HEK293 (cell line): Measurements from ENCODE around the gene NECTIN1.

Source experiments
- CTCF ChIA-PET: fragments of 350-600 bp; formaldehyde crosslinking; extraction: SDS; loops from one replicate; lab custom pipeline; 2021; ENCODE audit warnings: antibody characterized with exemption; lab: Yijun Ruan, JAX
- POLR2A ChIA-PET: fragments of 300-600 bp; formaldehyde crosslinking; extraction: SDS; loops from one replicate; lab custom pipeline; 2020; ENCODE audit warnings: antibody characterized with exemption, inconsistent platforms; lab: Yijun Ruan, JAX
- H3K27ac ChIP-seq: fragments of 200-500 bp; sonication (Bioruptor generic); 2 replicates; pipeline ENCODE4 v1.5.1; 2014; ENCODE audit warnings: low read depth, low read length, control low read depth, inconsistent platforms; ENCODE audit errors: extremely low read depth
- H3K36me3 ChIP-seq, 2 experiments: fragments of 200-500 bp in 1 of 2; sonication (Bioruptor generic) in 1 of 2; 1 replicate in 1 of 2; 2 replicates in 1 of 2; pipeline ENCODE4 v1.5.1; 2014 to 2017; ENCODE audit warnings: inconsistent platforms in 2 of 2, low read length in 2 of 2; ENCODE audit not compliant: control insufficient read depth in 2 of 2, insufficient read depth in 1 of 2
- H3K4me1 ChIP-seq: fragments of 200-500 bp; sonication (Bioruptor generic); 2 replicates; pipeline ENCODE4 v1.5.1; 2014; ENCODE audit warnings: mild to moderate bottlenecking, low read length, inconsistent platforms; ENCODE audit not compliant: control insufficient read depth, insufficient read depth
- H3K4me3 ChIP-seq: 2 replicates; pipeline ENCODE4 v1.5.1; 2011; ENCODE audit warnings: low read depth, mild to moderate bottlenecking, control low read depth, low read length, moderate library complexity
- H3K9me3 ChIP-seq: fragments of 200-500 bp; sonication (Bioruptor generic); 2 replicates; pipeline ENCODE4 v1.5.1; 2014; ENCODE audit warnings: low read depth, low read length, inconsistent platforms; ENCODE audit not compliant: control insufficient read depth, insufficient read depth
- IKZF3 ChIP-seq: fragments of 450-650 bp; IDR thresholded peaks from 2 replicates; pipeline ENCODE4 v1.5.0; 2018; ENCODE audit warnings: missing biosample characterization, mild to moderate bottlenecking, missing genetic modification characterization, moderate library complexity
- KLF10 ChIP-seq: fragments of 450-650 bp; IDR thresholded peaks from 2 replicates; pipeline ENCODE4 v1.5.1; 2018; ENCODE audit warnings: missing biosample characterization, mild to moderate bottlenecking, missing genetic modification characterization
- SCRT1 ChIP-seq: fragments of 450-650 bp; formaldehyde crosslinking; IDR thresholded peaks from 2 replicates; pipeline ENCODE4 v1.5.1; 2016; ENCODE audit warnings: missing biosample characterization, missing genetic modification characterization, borderline replicate concordance
- SCRT2 ChIP-seq: fragments of 450-650 bp; formaldehyde crosslinking; IDR thresholded peaks from 2 replicates; pipeline ENCODE4 v1.5.1; 2016; ENCODE audit warnings: missing biosample characterization, missing genetic modification characterization
- SETDB1 ChIP-seq: IDR thresholded peaks from one replicate; pipeline ENCODE4 v1.6.1; 2017; ENCODE audit warnings: mild to moderate bottlenecking, low read length, moderate library complexity, mixed read lengths; ENCODE audit not compliant: insufficient read length
- WT1 ChIP-seq: fragments of 450-650 bp; formaldehyde crosslinking; IDR thresholded peaks from 2 replicates; pipeline ENCODE4 v1.5.1; 2016; ENCODE audit warnings: missing biosample characterization, missing genetic modification characterization
- ZFP69B ChIP-seq: fragments of 450-650 bp; formaldehyde crosslinking; IDR thresholded peaks from 2 replicates; pipeline ENCODE4 v1.5.1; 2016; ENCODE audit warnings: missing biosample characterization, missing genetic modification characterization
- ZNF132 ChIP-seq: fragments of 450-650 bp; formaldehyde crosslinking; IDR thresholded peaks from 2 replicates; pipeline ENCODE4 v1.5.1; 2017; ENCODE audit warnings: missing biosample characterization, missing genetic modification characterization, borderline replicate concordance
- ZNF138 ChIP-seq: fragments of 450-650 bp; formaldehyde crosslinking; IDR thresholded peaks from 2 replicates; pipeline ENCODE4 v1.5.1; 2016; ENCODE audit warnings: missing biosample characterization, missing genetic modification characterization, borderline replicate concordance
- ZNF2 ChIP-seq: fragments of 450-650 bp; formaldehyde crosslinking; IDR thresholded peaks from 2 replicates; pipeline ENCODE4 v1.5.1; 2016; ENCODE audit warnings: missing biosample characterization, missing genetic modification characterization
- ZNF274 ChIP-seq, 2 experiments: fragments of 200-500 bp in 1 of 2; fragments of 450-650 bp in 1 of 2; sonication (Bioruptor generic) in 1 of 2; formaldehyde crosslinking in 1 of 2; IDR thresholded peaks; 2 replicates each; pipeline versions ENCODE4 v1.5.1 to v1.6.1; 2014 to 2016; ENCODE audit warnings: borderline replicate concordance in 1 of 2, inconsistent platforms in 1 of 2, low read length in 1 of 2, missing biosample characterization in 1 of 2, missing genetic modification characterization in 1 of 2
- ZNF302 ChIP-seq: fragments of 450-650 bp; formaldehyde crosslinking; IDR thresholded peaks from 2 replicates; pipeline ENCODE4 v1.5.1; 2016; ENCODE audit warnings: missing biosample characterization, missing genetic modification characterization, low read depth
- ZNF391 ChIP-seq: fragments of 450-650 bp; formaldehyde crosslinking; IDR thresholded peaks from 2 replicates; pipeline ENCODE4 v1.5.1; 2016; ENCODE audit warnings: low read depth, missing biosample characterization, missing genetic modification characterization, borderline replicate concordance
- ZNF426 ChIP-seq: fragments of 450-650 bp; formaldehyde crosslinking; IDR thresholded peaks from 2 replicates; pipeline ENCODE4 v1.5.1; 2017; ENCODE audit warnings: missing biosample characterization, missing genetic modification characterization, mild to moderate bottlenecking, inconsistent platforms, moderate library complexity
- ZNF610 ChIP-seq: fragments of 450-650 bp; formaldehyde crosslinking; IDR thresholded peaks from 2 replicates; pipeline ENCODE4 v1.5.1; 2016; ENCODE audit warnings: missing biosample characterization, missing genetic modification characterization, borderline replicate concordance
- ZNF707 ChIP-seq: fragments of 450-650 bp; formaldehyde crosslinking; IDR thresholded peaks from 2 replicates; pipeline ENCODE4 v1.5.1; 2016; ENCODE audit warnings: missing biosample characterization, missing genetic modification characterization
- ZNF76 ChIP-seq: fragments of 450-650 bp; formaldehyde crosslinking; IDR thresholded peaks from 2 replicates; pipeline ENCODE4; 2016; ENCODE audit warnings: low read depth, missing biosample characterization, missing genetic modification characterization, borderline replicate concordance
- ZNF777 ChIP-seq: fragments of 450-650 bp; formaldehyde crosslinking; IDR thresholded peaks from 2 replicates; pipeline ENCODE4 v1.5.1; 2017; ENCODE audit warnings: missing biosample characterization, missing genetic modification characterization, borderline replicate concordance
- ZNF791 ChIP-seq: fragments of 450-650 bp; formaldehyde crosslinking; IDR thresholded peaks from 2 replicates; pipeline ENCODE4 v1.5.1; 2016; ENCODE audit warnings: missing biosample characterization, missing genetic modification characterization
- ZNF837 ChIP-seq: fragments of 450-650 bp; formaldehyde crosslinking; IDR thresholded peaks from 2 replicates; pipeline ENCODE4 v1.5.1; 2016; ENCODE audit warnings: missing biosample characterization, missing genetic modification characterization
- ZSCAN16 ChIP-seq: fragments of 450-650 bp; formaldehyde crosslinking; IDR thresholded peaks from 2 replicates; pipeline ENCODE4 v1.5.1; 2016; ENCODE audit warnings: missing biosample characterization, missing genetic modification characterization
- TF ChIP-seq, protein P1 (sequence below): fragments of 450-650 bp; formaldehyde crosslinking; IDR thresholded peaks from 2 replicates; pipeline ENCODE4 v1.5.1; 2016; ENCODE audit warnings: missing biosample characterization, missing genetic modification characterization
- TF ChIP-seq, protein P2 (sequence below): fragments of 450-650 bp; formaldehyde crosslinking; IDR thresholded peaks from 2 replicates; pipeline ENCODE4 v1.5.1; 2016; ENCODE audit warnings: missing biosample characterization, missing genetic modification characterization, borderline replicate concordance

The NECTIN1 gene

DNA sequence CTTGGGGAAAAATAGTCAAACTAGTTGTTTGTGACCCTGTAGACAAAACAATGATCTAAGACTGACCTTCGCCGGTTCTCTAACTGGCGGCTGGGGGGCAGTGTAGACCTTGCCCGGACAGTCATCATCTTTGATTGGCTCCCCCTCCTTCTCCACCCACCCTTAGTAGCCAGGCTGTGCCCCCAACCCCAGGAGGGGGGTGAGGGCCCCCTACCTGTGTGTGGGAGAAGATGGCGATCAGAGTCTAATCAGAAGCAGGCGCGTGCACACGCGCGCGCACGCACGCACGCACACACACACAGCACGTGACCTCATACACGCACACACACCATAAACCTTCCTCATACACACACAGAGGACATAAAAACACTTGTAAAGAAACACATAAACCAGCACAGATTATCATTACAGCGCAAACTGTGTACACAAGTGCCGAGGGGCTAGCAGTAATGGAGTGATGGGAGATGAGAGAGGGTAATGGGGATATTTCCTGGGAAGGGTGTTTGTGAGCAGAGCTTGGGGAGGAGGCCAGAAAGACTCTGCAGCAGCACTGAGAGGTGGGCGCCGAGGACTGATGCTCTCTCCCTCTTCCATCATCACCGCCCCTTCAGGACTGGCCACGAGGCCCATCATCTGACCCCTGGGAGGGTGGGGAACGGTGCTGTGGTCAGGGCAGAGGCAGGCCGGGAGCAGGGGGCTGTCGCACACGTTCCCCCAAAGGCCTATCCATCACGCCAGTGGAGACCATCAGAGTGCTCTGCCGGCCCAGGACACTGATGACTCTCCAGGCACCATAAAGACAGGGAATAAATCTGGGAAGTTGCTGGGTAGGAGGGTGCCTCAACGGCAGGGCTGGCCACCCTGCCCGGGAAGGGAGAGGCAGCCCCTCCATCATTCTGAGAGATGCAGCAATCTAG, 12.2 kb downstream of the NECTIN1 start (continued):
- no peak for TF ChIP-seq IKZF3
- no peak for TF ChIP-seq ZNF2 (tag by site-specific recombination)
- no peak for TF ChIP-seq ZNF138

DNA sequence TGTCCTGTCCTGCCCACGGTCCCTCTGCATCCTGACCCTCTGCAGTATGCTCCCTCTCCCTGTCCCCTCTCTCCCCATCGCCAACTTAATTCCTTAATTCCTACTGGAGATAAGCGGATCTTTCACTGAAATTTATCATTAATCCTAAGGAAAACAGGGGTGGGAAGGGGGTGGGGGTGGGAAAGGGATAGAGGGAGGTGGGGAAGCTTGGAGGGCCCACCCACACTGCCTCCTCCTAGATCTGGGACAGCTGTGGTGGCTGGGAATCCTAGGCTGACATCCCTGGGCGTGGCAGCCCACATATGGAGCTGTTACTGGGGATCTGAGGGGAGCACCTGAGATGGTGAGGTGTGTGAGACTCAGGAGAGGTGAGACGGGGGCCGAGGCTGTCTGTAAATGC, 14.4 kb downstream of the NECTIN1 start:
- POLR2A ChIA-PET = interaction anchor here (1.0 kb wide), 1 partner anchor 13 kb away, joined by 3 read pairs; no protein-coding TSS in a partner anchor
- CTCF ChIA-PET = interaction anchor here (0.5 to 2.1 kb wide), 2 partner anchors 15 to 376 kb away, joined by 4 to 8 read pairs; partner anchors contain the start of gene NECTIN1
- no peaks in the 10 kb centered on the region; the same call in 1 of the 2 replicates for H3K4me1 ChIP-seq

DNA sequence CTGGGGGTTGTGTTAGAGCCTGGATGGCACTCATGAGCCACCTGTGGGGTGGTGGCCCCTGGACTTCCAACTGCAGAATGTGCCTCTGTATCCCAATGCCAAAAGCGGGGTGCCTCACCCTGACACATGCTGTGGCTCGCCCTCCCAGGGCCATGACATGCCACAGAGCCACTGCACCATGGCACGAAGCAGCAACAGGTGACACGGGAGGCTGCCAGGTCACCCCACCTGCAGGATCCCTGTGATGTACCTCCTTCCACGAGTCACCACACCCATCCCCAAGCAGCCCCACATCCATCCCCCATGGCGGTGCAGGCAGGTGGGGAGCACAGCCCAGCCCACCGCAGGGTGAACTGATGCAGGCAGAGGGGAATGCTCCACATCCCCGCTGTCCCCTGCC, 14.8 kb downstream of the NECTIN1 start:
- no peaks in the 10 kb centered on the region for H3K9me3 ChIP-seq
- no peaks in the 10 kb centered on the region; the same call in 1 of the 2 replicates for H3K4me1 ChIP-seq
- no peaks in the 10 kb centered on the region for H3K36me3 ChIP-seq
- no peak overlapping the region for H3K4me3 ChIP-seq
- no peak overlapping the region for H3K27ac ChIP-seq
- ChIA-PET POLR2A (interaction anchor here (1.0 kb wide), 1 partner anchor 14 kb away, joined by 3 read pairs; no protein-coding TSS in a partner anchor), CTCF (interaction anchor here (0.5 to 2.1 kb wide), 2 partner anchors 15 to 376 kb away, joined by 4 to 8 read pairs; partner anchors contain the start of gene NECTIN1)
- TF ChIP-seq SCRT1 (tag by site-specific recombination) (peak; percentile 57; the same call in 1 of the 2 replicates), SCRT2 (tag by site-specific recombination) (peak; percentile 90)
- TF ChIP-seq, protein P1, sequence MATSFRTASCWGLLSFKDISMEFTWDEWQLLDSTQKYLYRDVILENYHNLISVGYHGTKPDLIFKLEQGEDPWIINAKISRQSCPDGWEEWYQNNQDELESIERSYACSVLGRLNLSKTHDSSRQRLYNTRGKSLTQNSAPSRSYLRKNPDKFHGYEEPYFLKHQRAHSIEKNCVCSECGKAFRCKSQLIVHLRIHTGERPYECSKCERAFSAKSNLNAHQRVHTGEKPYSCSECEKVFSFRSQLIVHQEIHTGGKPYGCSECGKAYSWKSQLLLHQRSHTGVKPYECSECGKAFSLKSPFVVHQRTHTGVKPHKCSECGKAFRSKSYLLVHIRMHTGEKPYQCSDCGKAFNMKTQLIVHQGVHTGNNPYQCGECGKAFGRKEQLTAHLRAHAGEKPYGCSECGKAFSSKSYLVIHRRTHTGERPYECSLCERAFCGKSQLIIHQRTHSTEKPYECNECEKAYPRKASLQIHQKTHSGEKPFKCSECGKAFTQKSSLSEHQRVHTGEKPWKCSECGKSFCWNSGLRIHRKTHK (tag by site-specific recombination) = no peak

More for the DNA sequence above, 14.4 kb downstream of the NECTIN1 start:
- no peak overlapping the region for H3K27ac ChIP-seq
- no peaks in the 10 kb centered on the region for H3K36me3 ChIP-seq
- TF ChIP-seq ZNF76 (tag by site-specific recombination) = no peak
- TF ChIP-seq ZSCAN16 (tag by site-specific recombination) = no peak
- TF ChIP-seq ZNF837 (tag by site-specific recombination) = no peak
- no peak for TF ChIP-seq ZNF426
- TF ChIP-seq ZFP69B (tag by site-specific recombination) = no peak
- no peak for TF ChIP-seq ZNF777
- no peak overlapping the region for H3K4me3 ChIP-seq
- H3K9me3 ChIP-seq = no peaks in the 10 kb centered on the region

DNA sequence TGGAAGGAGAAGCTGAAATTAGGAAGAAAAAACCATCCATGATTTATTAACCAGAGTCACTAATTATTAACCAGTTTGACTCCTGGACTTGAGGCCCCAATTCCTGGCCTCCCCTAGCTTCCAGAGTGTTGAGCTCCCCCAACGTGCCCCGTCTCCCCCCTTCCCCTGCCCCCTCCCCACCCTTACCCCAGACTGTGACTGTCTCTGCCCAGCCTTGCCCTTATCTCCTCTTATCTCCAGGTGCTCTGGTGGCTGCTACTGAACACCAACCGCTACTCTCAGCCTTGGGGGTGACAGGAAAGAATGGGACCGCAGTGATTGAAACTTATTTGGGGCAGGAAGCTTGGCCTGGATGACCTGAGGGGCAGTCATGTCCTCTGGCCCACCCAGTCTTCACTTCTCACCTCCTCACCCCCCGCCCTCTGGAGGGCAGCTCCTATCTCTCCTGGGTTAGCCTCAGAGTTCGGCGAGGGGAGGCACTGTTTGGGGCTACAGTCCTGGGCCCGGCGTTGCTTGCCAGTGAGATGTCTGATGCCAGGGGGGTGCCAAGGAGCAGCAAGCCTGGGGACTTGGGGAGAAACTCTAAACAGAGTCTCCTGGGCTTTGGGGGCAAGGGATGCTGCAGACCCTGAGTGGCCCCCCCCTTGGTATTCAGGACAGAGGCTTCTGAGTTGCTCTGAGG, 15.5 kb downstream of the NECTIN1 start:
- H3K36me3 ChIP-seq = no peaks in the 10 kb centered on the region
- no peaks in the 10 kb centered on the region; the same call in 1 of the 2 replicates for H3K4me1 ChIP-seq
- no peak overlapping the region for H3K27ac ChIP-seq
- ChIA-PET POLR2A (no interaction called here), CTCF (interaction anchor here (0.7 kb wide), 1 partner anchor 12 kb away, joined by 3 read pairs; no protein-coding TSS in a partner anchor)
- no peak overlapping the region for H3K4me3 ChIP-seq
- no peaks in the 10 kb centered on the region for H3K9me3 ChIP-seq
- TF ChIP-seq SETDB1 = no peak
- TF ChIP-seq ZNF707 (tag by site-specific recombination) = no peak
- no peak for TF ChIP-seq ZNF791
- TF ChIP-seq, protein P2, sequence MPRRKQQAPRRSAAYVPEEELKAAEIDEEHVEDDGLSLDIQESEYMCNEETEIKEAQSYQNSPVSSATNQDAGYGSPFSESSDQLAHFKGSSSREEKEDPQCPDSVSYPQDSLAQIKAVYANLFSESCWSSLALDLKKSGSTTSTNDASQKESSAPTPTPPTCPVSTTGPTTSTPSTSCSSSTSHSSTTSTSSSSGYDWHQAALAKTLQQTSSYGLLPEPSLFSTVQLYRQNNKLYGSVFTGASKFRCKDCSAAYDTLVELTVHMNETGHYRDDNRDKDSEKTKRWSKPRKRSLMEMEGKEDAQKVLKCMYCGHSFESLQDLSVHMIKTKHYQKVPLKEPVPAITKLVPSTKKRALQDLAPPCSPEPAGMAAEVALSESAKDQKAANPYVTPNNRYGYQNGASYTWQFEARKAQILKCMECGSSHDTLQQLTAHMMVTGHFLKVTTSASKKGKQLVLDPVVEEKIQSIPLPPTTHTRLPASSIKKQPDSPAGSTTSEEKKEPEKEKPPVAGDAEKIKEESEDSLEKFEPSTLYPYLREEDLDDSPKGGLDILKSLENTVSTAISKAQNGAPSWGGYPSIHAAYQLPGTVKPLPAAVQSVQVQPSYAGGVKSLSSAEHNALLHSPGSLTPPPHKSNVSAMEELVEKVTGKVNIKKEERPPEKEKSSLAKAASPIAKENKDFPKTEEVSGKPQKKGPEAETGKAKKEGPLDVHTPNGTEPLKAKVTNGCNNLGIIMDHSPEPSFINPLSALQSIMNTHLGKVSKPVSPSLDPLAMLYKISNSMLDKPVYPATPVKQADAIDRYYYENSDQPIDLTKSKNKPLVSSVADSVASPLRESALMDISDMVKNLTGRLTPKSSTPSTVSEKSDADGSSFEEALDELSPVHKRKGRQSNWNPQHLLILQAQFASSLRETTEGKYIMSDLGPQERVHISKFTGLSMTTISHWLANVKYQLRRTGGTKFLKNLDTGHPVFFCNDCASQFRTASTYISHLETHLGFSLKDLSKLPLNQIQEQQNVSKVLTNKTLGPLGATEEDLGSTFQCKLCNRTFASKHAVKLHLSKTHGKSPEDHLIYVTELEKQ (tag by site-specific recombination) = no peak
- TF ChIP-seq ZNF391 (tag by site-specific recombination) = no peak
- TF ChIP-seq KLF10 (tag by site-specific recombination) = no peak
- no peak for TF ChIP-seq ZNF132
- TF ChIP-seq WT1 = no peak
- no peak for TF ChIP-seq ZNF274 (IDR thresholded peaks at IDR 0.05; ENCODE audit: low read length)
- no peak for TF ChIP-seq ZNF274 (tag by site-specific recombination; IDR thresholded peaks at IDR 0.05; ENCODE audit: borderline replicate concordance)
- TF ChIP-seq ZNF610 (tag by site-specific recombination) = no peak
- no peak for TF ChIP-seq ZNF302 (tag by site-specific recombination)
